Measurements from ENCODE around the gene PTGDS.

DNA sequence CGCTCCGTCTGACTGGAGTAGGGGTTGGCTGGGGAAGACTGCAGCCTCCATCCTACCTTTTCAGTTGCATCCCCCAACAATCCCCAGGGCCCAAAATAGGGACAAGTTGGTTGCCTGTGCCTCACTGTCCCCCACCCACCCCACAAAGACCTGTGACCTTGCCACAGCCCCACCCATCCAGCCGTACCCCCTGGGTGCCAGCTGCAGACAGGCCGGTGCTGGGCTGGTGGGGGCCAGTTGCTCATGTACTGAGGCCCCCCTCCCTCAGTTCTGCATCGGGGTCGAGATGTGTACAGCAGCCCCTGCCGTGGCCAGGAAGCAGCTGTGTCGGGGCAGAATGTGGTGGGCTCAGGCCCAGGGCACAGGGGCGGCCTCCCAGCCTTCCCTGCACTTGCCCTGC is 5.9 kb downstream of the PTGDS start:
- no peak for TF ChIP-seq TCF4 (CRISPR knock-in tag; IDR thresholded peaks at IDR 0.05; ENCODE audit: borderline replicate concordance)
- no peak for TF ChIP-seq TOX (CRISPR knock-in tag; IDR thresholded peaks at IDR 0.05; ENCODE audit: borderline replicate concordance)
- no peak for TF ChIP-seq RARB (CRISPR knock-in tag; IDR thresholded peaks at IDR 0.05)
- TF ChIP-seq, protein P1, sequence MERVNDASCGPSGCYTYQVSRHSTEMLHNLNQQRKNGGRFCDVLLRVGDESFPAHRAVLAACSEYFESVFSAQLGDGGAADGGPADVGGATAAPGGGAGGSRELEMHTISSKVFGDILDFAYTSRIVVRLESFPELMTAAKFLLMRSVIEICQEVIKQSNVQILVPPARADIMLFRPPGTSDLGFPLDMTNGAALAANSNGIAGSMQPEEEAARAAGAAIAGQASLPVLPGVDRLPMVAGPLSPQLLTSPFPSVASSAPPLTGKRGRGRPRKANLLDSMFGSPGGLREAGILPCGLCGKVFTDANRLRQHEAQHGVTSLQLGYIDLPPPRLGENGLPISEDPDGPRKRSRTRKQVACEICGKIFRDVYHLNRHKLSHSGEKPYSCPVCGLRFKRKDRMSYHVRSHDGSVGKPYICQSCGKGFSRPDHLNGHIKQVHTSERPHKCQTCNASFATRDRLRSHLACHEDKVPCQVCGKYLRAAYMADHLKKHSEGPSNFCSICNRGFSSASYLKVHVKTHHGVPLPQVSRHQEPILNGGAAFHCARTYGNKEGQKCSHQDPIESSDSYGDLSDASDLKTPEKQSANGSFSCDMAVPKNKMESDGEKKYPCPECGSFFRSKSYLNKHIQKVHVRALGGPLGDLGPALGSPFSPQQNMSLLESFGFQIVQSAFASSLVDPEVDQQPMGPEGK (CRISPR knock-in tag; IDR thresholded peaks at IDR 0.05; ENCODE audit: borderline replicate concordance), result no peak
- no peak for TF ChIP-seq BACH2 (CRISPR knock-in tag; IDR thresholded peaks at IDR 0.05; ENCODE audit: borderline replicate concordance)
- TF ChIP-seq ZFP3 (CRISPR knock-in tag; IDR thresholded peaks at IDR 0.05), result no peak
- no peak for TF ChIP-seq ZNF70 (CRISPR knock-in tag; IDR thresholded peaks at IDR 0.05)
- no peak for TF ChIP-seq OSR1 (CRISPR knock-in tag; IDR thresholded peaks at IDR 0.05)
- no peak for TF ChIP-seq GLIS3 (CRISPR knock-in tag; IDR thresholded peaks at IDR 0.05)
- no peak for TF ChIP-seq ZC3H10 (CRISPR knock-in tag; IDR thresholded peaks at IDR 0.05)

Measured in SK-N-SH treated with all-trans-retinoic acid at 6 μM for 48 hours (cell line).